Urinary bladder (tissue), 4 donors: ENCODE data around the gene LUC7L3. TPM values are rescaled to one million over a fixed set of nuclear protein-coding genes. Genes with fewer than 3 reads are reported as not detected.

Source experiments
- DNase-seq: peaks from one replicate; pipeline ENCODE4 v3.0.0-alpha.2; 2015; ENCODE audit errors: extremely low spot score
- H3K27ac ChIP-seq: one replicate; pipeline ENCODE4 v1.5.1; 2013; ENCODE audit warnings: low read depth, mild to moderate bottlenecking, moderate library complexity
- H3K36me3 ChIP-seq: one replicate; pipeline ENCODE4 v1.6.1; 2013; ENCODE audit warnings: mild to moderate bottlenecking, moderate library complexity; ENCODE audit not compliant: insufficient read depth
- H3K4me1 ChIP-seq: one replicate; pipeline ENCODE4 v1.6.1; 2013; ENCODE audit warnings: mild to moderate bottlenecking, moderate library complexity; ENCODE audit not compliant: insufficient read depth
- H3K4me3 ChIP-seq: one replicate; pipeline ENCODE4 v1.5.1; 2013; ENCODE audit warnings: low read depth, low read length
- WGBS: extraction: QIAGEN DNeasy Blood & Tissue Kit; methylation state at CpG from one replicate; pipeline ENCODE4 v1.1.7; 2013; 5-methylcytosine and 5-hydroxymethylcytosine counted together
- polyA plus RNA-seq: library from polyadenylated mRNA; stranded (reverse); fragments of 200-250 nt; gene quantifications from one replicate; pipeline ENCODE4 v1.2.3, GENCODE V29; 2013
- total RNA-seq: library from RNA; depleted of rRNA; stranded (reverse); fragments of >200 nt; gene quantifications from one replicate; pipeline ENCODE4 v1.2.3, GENCODE V29; 2014
- donor health status: healthy with polysubstance abuse.
- donor health status: healthy.

The LUC7L3 gene
- total and polyA plus RNA-seq, 2 donors: 69.7 to 129 TPM

GRCh38 chr17:50682938-50683337 is 36.5 kb upstream of the LUC7L3 start:
- WGBS: 93% methylated on average over 3 of the region's 3 CpGs
- DNase-seq: no peak
- H3K27ac ChIP-seq: no peak overlapping the region
- H3K36me3 ChIP-seq: no peaks in the 10 kb centered on the region
- H3K4me3 ChIP-seq: no peak overlapping the region
- H3K4me1 ChIP-seq: no peaks in the 10 kb centered on the region

GRCh38 chr17:50683434-50684287 is 35.7 kb upstream of the LUC7L3 start:
- H3K4me3 ChIP-seq: no peak overlapping the region
- no peak overlapping the region for H3K27ac ChIP-seq
- 94% methylated on average over 28 of the region's 28 CpGs for WGBS
- no peaks in the 10 kb centered on the region for H3K36me3 ChIP-seq
- no peaks in the 10 kb centered on the region for H3K4me1 ChIP-seq
- no peak for DNase-seq

- no peak for DNase-seq
- Histone ChIP-seq H3K36me3 (no peaks in the 10 kb centered on the region), H3K27ac (no peak overlapping the region), H3K4me3 (no peak overlapping the region), H3K4me1 (no peaks in the 10 kb centered on the region)
- WGBS: 89% methylated on average over 5 of the region's 5 CpGs
Observed at GRCh38 chr17:50684288-50684611, 35.2 kb upstream of the LUC7L3 start.

GRCh38 chr17:50684612-50685333 is 34.6 kb upstream of the LUC7L3 start:
- Histone ChIP-seq H3K27ac (no peak overlapping the region), H3K4me3 (no peak overlapping the region), H3K36me3 (no peaks in the 10 kb centered on the region), H3K4me1 (no peaks in the 10 kb centered on the region)
- 81% methylated on average over 15 of the region's 15 CpGs for WGBS
- no peak for DNase-seq

- Histone ChIP-seq H3K4me3 (no peak overlapping the region), H3K27ac (no peak overlapping the region), H3K4me1 (no peaks in the 10 kb centered on the region), H3K36me3 (no peaks in the 10 kb centered on the region)
- DNase-seq: no peak
- WGBS: 95% methylated on average over 1 of the region's 1 CpG
Observed at GRCh38 chr17:50685334-50685665, 34.1 kb upstream of the LUC7L3 start.

GRCh38 chr17:50685691-50686493 is 33.5 kb upstream of the LUC7L3 start:
- Histone ChIP-seq H3K27ac (no peak overlapping the region), H3K36me3 (no peaks in the 10 kb centered on the region), H3K4me1 (no peaks in the 10 kb centered on the region), H3K4me3 (no peak overlapping the region)
- DNase-seq: no peak
- WGBS: 87% methylated on average over 17 of the region's 17 CpGs

- WGBS: 38% methylated on average over 14 of the region's 14 CpGs
- H3K4me1 ChIP-seq: no peaks in the 10 kb centered on the region
Observed at GRCh38 chr17:50686494-50687199, 32.8 kb upstream of the LUC7L3 start.

GRCh38 chr17:50687200-50688066 is 32.0 kb upstream of the LUC7L3 start:
- no peak for DNase-seq
- Histone ChIP-seq H3K4me1 (no peaks in the 10 kb centered on the region), H3K36me3 (no peaks in the 10 kb centered on the region), H3K27ac (no peak overlapping the region), H3K4me3 (no peak overlapping the region)
- WGBS: 89% methylated on average over 16 of the region's 16 CpGs

More at GRCh38 chr17:50686494-50687199, 32.8 kb upstream of the LUC7L3 start:
- Histone ChIP-seq H3K4me3 (no peak overlapping the region), H3K36me3 (no peaks in the 10 kb centered on the region), H3K27ac (no peak overlapping the region)
- DNase-seq: no peak

GRCh38 chr17:50688245-50688644 is 31.2 kb upstream of the LUC7L3 start:
- over 99% methylated on average over 3 of the region's 3 CpGs for WGBS
- Histone ChIP-seq H3K4me3 (no peak overlapping the region), H3K4me1 (peaks cover 1% of the 10 kb centered on the region), H3K27ac (no peak overlapping the region), H3K36me3 (no peaks in the 10 kb centered on the region)
- DNase-seq: no peak

GRCh38 chr17:50689251-50689650 is 30.2 kb upstream of the LUC7L3 start:
- WGBS: 62% methylated on average over 4 of the region's 4 CpGs
- peaks cover 1% of the 10 kb centered on the region for H3K4me1 ChIP-seq

GRCh38 chr17:50689956-50690886 is 29.2 kb upstream of the LUC7L3 start:
- Histone ChIP-seq H3K36me3 (no peaks in the 10 kb centered on the region), H3K4me3 (no peak overlapping the region), H3K27ac (no peak overlapping the region), H3K4me1 (peaks cover 1% of the 10 kb centered on the region)
- DNase-seq: no peak
- 68% methylated on average over 19 of the region's 19 CpGs for WGBS

More at GRCh38 chr17:50689251-50689650, 30.2 kb upstream of the LUC7L3 start:
- H3K27ac ChIP-seq: no peak overlapping the region
- H3K4me3 ChIP-seq: no peak overlapping the region
- no peak for DNase-seq
- H3K36me3 ChIP-seq: no peaks in the 10 kb centered on the region
